Activated CD4-positive, alpha-beta T cell treated with anti-CD3 and anti-CD28 coated beads for 4 hours (primary cell): ENCODE data around the gene KRTAP4-8.
"Not testable (repeated sequence)": the region's sequence is repeated elsewhere in the genome, so short reads cannot be mapped to it uniquely, and the experiment has no call there.

Experiments used
- DNase-seq, 2 donors: peaks; one replicate each; pipeline ENCODE4 v3.0.0-alpha.2; 2020

KRTAP4-8 gene

GRCh38 chr17:41107941-41108450, 10.1 kb upstream of the KRTAP4-8 start:
- no peak for DNase-seq

- DNase-seq = not testable (repeated sequence)
Measured at GRCh38 chr17:41105347-41105746, 7.4 kb upstream of the KRTAP4-8 start, which contains the start of gene KRTAP4-9. KRTAP4-9 (plus strand) TSS chr17:41105389; CDS start chr17:41105389, 0 bp downstream.

- DNase-seq = not testable (repeated sequence)
Measured at GRCh38 chr17:41104386-41105038, 6.6 kb upstream of the KRTAP4-8 start.

GRCh38 chr17:41103896-41104295, 6.0 kb upstream of the KRTAP4-8 start:
- DNase-seq = no peak

- no peak for DNase-seq
Measured at GRCh38 chr17:41101586-41102259, 3.8 kb upstream of the KRTAP4-8 start, which contains the start of gene KRTAP4-16. KRTAP4-16 (minus strand) TSS chr17:41102209; CDS start chr17:41102209, 0 bp downstream.

- DNase-seq = not testable (repeated sequence)
Measured at GRCh38 chr17:41099682-41100480, 1.9 kb upstream of the KRTAP4-8 start.

- DNase-seq = no peak
Measured at GRCh38 chr17:41098481-41098880, 539 bp upstream of the KRTAP4-8 start.

- no peak for DNase-seq
Measured at GRCh38 chr17:41096055-41096454, 1.9 kb downstream of the KRTAP4-8 start.

- not testable (repeated sequence) for DNase-seq
Measured at GRCh38 chr17:41088760-41089352, 9.1 kb downstream of the KRTAP4-8 start.

- not testable (repeated sequence) for DNase-seq
Measured at GRCh38 chr17:41084100-41084856, 13.7 kb downstream of the KRTAP4-8 start, which contains the start of gene KRTAP4-7. KRTAP4-7 (plus strand) TSS chr17:41084150; CDS start chr17:41084207, 57 bp downstream.

GRCh38 chr17:41083427-41083826, 14.5 kb downstream of the KRTAP4-8 start:
- DNase-seq = not testable (repeated sequence)

- DNase-seq = no peak
Measured at GRCh38 chr17:41082626-41083025, 15.3 kb downstream of the KRTAP4-8 start.

- DNase-seq = no peak
Measured at GRCh38 chr17:41076788-41077187, 21.2 kb downstream of the KRTAP4-8 start.

GRCh38 chr17:41073676-41074075, 24.3 kb downstream of the KRTAP4-8 start:
- no peak for DNase-seq

GRCh38 chr17:41071606-41072360, 26.2 kb downstream of the KRTAP4-8 start:
- DNase-seq = no peak

GRCh38 chr17:41069031-41069430, 28.9 kb downstream of the KRTAP4-8 start:
- DNase-seq = no peak

GRCh38 chr17:41067281-41067680, 30.7 kb downstream of the KRTAP4-8 start:
- no peak for DNase-seq

- no peak for DNase-seq
Measured at GRCh38 chr17:41065829-41066624, 31.9 kb downstream of the KRTAP4-8 start, which contains the start of gene KRTAP2-4. KRTAP2-4 (minus strand) TSS chr17:41065879; CDS start chr17:41065845, 34 bp downstream.

- not testable (repeated sequence) for DNase-seq
Measured at GRCh38 chr17:41065016-41065689, 32.8 kb downstream of the KRTAP4-8 start.
